Stimulated activated CD8-positive, alpha-beta memory T cell treated with anti-CD3 and anti-CD28 coated beads, Interleukin-15, amount 100 ng/mL, for 48 hours (primary cell): ENCODE measurements around the gene TAF11L8.
"Not testable (repeated sequence)": the region's sequence is repeated elsewhere in the genome, so short reads cannot be mapped to it uniquely, and the experiment has no call there.

ENCODE experiments used
- DNase-seq, 2 donors: peaks; one replicate each; pipeline ENCODE4 v3.0.0-alpha.2; 2020; ENCODE audit warnings: low read depth in 2 of 2

TAF11L8 gene

GRCh38 chr5:17590860-17591259, at the start of gene TAF11L8:
Gene TAF11L8, minus strand, starts transcription at chr5:17590960.
- not testable (repeated sequence) for DNase-seq

- DNase-seq = no peak
These were observed 43.4 kb upstream of the TAF11L8 start, which contains the start of gene TAF11L14 for GRCh38 chr5:17634160-17634559. Gene TAF11L14, plus strand, starts transcription at chr5:17634460.

- not testable (repeated sequence) for DNase-seq
These were observed 41.0 kb upstream of the TAF11L8 start, which contains the start of gene TAF11L13 for GRCh38 chr5:17631788-17632187. Gene TAF11L13, plus strand, starts transcription at chr5:17632088.

- no peak for DNase-seq
These were observed 34.9 kb upstream of the TAF11L8 start for GRCh38 chr5:17625686-17626085.

- no peak for DNase-seq
These were observed 29.9 kb upstream of the TAF11L8 start for GRCh38 chr5:17620627-17621026.

- no peak for DNase-seq
These were observed 28.6 kb upstream of the TAF11L8 start for GRCh38 chr5:17619354-17619753.

- DNase-seq = no peak
These were observed 24.3 kb upstream of the TAF11L8 start for GRCh38 chr5:17614872-17615605.

GRCh38 chr5:17610092-17610491, 19.3 kb upstream of the TAF11L8 start, which contains the start of gene TAF11L12:
Gene TAF11L12, plus strand, starts transcription at chr5:17610392.
- DNase-seq = not testable (repeated sequence)

- DNase-seq = not testable (repeated sequence)
These were observed 16.7 kb upstream of the TAF11L8 start for GRCh38 chr5:17607461-17607860.

GRCh38 chr5:17604951-17605350, 14.2 kb upstream of the TAF11L8 start:
- no peak for DNase-seq

- DNase-seq = not testable (repeated sequence)
These were observed 13.1 kb upstream of the TAF11L8 start, which contains the start of gene TAF11L11 for GRCh38 chr5:17603880-17604279. Gene TAF11L11, plus strand, starts transcription at chr5:17604183.

GRCh38 chr5:17597728-17598127, 7.0 kb upstream of the TAF11L8 start, which contains the start of gene TAF11L10:
Gene TAF11L10, minus strand, starts transcription at chr5:17597828.
- not testable (repeated sequence) for DNase-seq

- not testable (repeated sequence) for DNase-seq
These were observed 3.5 kb upstream of the TAF11L8 start, which contains the start of gene TAF11L9 for GRCh38 chr5:17594255-17594654. Gene TAF11L9, minus strand, starts transcription at chr5:17594394.

- DNase-seq = not testable (repeated sequence)
These were observed 5.1 kb downstream of the TAF11L8 start, which contains the start of gene TAF11L7 for GRCh38 chr5:17585658-17586057. Gene TAF11L7, minus strand, starts transcription at chr5:17585758.
